NCI-H2227 (cell line): ENCODE measurements around the gene PTPRE.

Source experiments
- DNase-seq: peaks from one replicate; lab custom pipeline; 2025; ENCODE audit not compliant: unreplicated experiment; lab: John Stamatoyannopoulos, UW

Gene PTPRE

DNA sequence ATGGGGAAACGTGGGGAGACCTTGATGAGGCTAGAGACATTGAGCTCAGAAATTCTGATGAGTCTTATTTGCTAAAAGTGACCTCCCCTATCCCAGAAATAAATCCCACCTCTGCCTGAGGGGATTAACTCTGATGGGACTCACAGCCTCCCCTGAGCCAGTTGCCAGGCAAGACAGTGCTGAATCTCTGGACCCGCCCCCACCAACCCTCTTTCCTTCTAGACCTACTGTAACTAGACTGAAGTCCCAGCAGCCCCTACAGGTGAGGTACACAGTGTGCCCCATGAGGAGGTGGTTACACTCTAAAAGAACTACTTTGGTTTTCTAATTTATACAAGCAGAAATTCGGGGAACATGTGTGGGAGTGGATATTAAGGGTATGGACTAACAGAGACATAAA lies 42.9 kb downstream of the PTPRE start:
- no peak for DNase-seq

- DNase-seq: no peak
Observed at GRCh38 chr10:127951861-127952574, 45.1 kb downstream of the PTPRE start.

GRCh38 chr10:127952575-127952869 lies 45.6 kb downstream of the PTPRE start:
- DNase-seq: no peak

DNA sequence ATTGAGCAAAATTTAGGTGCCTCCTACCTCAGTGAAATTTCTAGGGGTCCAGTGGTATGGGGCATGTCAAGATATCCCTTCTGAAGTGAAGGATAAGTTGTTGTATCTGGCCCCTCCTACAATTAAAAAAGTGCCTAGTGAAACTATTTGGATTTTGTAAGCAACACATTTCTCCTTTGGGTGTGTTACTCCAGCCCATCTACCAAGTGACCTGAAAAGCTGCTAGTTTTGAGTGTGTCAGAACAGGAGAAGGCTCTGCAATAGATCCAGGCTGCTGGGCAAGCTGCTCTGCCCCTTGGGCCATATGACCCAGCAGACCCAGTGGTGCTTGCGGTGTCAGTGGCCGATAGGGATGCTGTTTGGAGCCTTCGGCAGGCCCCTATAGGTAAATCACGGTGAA lies 46.0 kb downstream of the PTPRE start:
- DNase-seq: no peak

- DNase-seq: no peak
Observed at GRCh38 chr10:127953876-127954275, 47.0 kb downstream of the PTPRE start.

- DNase-seq: no peak
Observed at GRCh38 chr10:127959428-127959827, 52.5 kb downstream of the PTPRE start.

DNA sequence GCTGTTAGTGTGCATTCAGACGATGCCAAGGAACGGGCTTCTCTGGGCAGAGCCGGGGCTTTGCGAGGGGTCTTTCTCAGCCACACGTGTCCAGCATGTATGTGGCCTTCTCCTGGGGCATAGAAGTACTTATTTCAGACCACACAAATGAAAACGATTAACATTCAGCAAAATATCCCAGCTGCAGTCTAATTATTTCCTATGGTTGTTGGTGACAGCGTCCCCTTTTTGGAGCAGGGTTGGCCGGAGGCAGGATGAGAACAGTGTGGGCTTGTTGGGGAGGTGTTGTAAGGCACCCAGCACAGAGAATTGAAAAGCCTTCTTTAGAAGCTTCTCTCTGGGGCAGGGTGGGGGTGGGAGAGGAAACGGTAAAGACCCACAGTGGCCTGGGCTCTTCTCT lies 54.2 kb downstream of the PTPRE start:
- no peak for DNase-seq

- DNase-seq: no peak
Observed at GRCh38 chr10:127962205-127962604, 55.3 kb downstream of the PTPRE start.

DNA sequence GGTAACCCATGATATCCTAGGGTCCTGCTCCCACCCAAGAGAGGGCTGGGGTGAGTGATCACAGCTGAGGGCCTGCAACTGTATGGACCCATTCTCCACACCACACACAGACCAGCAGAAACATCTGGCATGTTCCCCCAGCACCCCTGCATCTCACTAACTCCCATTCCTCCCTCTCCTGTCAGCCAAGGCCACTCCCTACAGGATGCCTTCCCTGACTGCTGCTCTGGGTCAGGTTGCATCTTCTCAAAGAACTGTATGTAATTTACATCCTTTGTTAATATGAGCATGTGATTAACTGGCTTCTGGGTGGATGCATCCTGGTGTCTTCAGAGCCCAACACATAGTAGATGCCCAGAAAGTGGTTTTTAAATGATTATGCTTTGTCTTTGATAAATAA lies 56.2 kb downstream of the PTPRE start:
- DNase-seq: no peak

- DNase-seq: no peak
Observed at GRCh38 chr10:127964621-127965020, 57.7 kb downstream of the PTPRE start.

- DNase-seq: no peak
Observed at GRCh38 chr10:127966875-127967274, 60.0 kb downstream of the PTPRE start.

GRCh38 chr10:127968027-127968441 lies 61.1 kb downstream of the PTPRE start:
- DNase-seq: no peak

- DNase-seq: no peak
Observed at GRCh38 chr10:127968659-127969058, 61.8 kb downstream of the PTPRE start.

GRCh38 chr10:127971101-127971946 lies 64.4 kb downstream of the PTPRE start:
- DNase-seq: no peak

DNA sequence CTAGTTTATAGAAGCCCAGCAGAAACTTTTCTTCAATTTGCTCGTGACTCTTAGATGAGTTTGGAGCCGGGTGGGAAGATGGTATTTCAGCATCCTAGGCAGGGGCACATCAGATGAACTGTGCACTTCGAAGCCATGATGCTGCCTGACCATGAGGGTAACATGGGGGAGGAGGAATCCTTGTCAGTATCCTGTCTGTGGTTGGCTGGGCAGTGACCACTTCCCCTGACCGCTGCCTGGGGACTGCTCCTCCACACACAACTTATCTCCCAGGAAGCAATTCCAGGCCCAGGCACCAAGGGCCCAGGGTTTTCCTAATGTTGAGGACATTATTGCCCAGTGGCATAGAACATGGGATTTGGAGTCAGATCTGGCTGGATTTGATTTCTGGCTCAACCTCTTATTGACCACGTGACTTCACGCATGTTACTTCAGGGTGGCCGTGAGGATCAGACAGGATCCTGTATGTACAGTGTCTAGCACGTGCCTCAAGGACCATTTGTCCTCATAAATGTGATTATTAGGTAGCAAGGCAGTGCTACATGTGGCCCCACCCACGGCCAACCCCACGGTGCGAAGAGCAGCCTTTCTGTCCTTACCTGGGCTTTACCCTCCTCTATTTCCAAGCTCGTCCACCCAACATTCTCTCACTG lies 65.2 kb downstream of the PTPRE start:
- DNase-seq: no peak

GRCh38 chr10:127972751-127973357 lies 66.0 kb downstream of the PTPRE start:
- no peak for DNase-seq

GRCh38 chr10:127973791-127974311 lies 66.9 kb downstream of the PTPRE start:
- no peak for DNase-seq

DNA sequence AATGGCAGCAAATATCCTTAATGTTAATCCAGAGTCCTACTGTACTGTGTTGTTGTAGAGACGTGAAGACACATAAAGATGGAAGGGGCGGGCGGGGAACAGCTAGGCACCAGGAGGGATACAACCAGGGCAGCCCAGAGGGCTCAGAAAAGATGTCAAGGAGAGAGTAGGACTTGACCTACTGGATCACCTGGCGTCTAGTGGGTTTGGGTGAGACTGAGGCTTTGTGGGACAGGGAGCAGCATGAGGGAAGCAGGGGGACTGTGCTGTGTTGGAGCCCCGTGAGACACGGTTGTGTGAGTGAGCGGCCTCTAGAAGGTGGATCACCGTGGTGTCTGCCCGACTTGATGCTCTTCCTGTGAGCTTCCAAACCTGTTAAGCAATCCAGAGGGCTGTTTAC lies 68.0 kb downstream of the PTPRE start:
- no peak for DNase-seq

GRCh38 chr10:127976286-127976685 lies 69.4 kb downstream of the PTPRE start:
- DNase-seq: no peak

- DNase-seq: no peak
Observed at GRCh38 chr10:127976701-127977356, 69.9 kb downstream of the PTPRE start.
